Sigmoid colon (tissue), 4 donors: ENCODE data around the gene CRYBB1.

Experiments
- EP300 ChIP-seq, 4 donors: sonication (generic); formaldehyde crosslinking; IDR thresholded peaks; one replicate each; pipeline ENCODE4 v1.6.1; 2017; ENCODE audit warnings: antibody characterized with exemption in 4 of 4
- POLR2A ChIP-seq, 2 donors: fragments of 450-650 bp; IDR thresholded peaks; one replicate each; pipeline ENCODE4 v1.6.1; 2016; ENCODE audit warnings: antibody characterized with exemption in 2 of 2, mild to moderate bottlenecking in 2 of 2, moderate library complexity in 2 of 2
- TF ChIP-seq, protein P1 (sequence below), 4 experiments: fragments of 450-650 bp in 3 of 4; fragments of 200-600 bp in 1 of 4; IDR thresholded peaks; one replicate each; pipeline ENCODE4 v1.5.1; 2016 to 2019; ENCODE audit warnings: antibody characterized with exemption in 4 of 4, mild to moderate bottlenecking in 3 of 4, moderate library complexity in 2 of 4

GRCh38 chr22:26609287-26609686 lies 8.5 kb downstream of the CRYBB1 start:
- TF ChIP-seq, protein P1, sequence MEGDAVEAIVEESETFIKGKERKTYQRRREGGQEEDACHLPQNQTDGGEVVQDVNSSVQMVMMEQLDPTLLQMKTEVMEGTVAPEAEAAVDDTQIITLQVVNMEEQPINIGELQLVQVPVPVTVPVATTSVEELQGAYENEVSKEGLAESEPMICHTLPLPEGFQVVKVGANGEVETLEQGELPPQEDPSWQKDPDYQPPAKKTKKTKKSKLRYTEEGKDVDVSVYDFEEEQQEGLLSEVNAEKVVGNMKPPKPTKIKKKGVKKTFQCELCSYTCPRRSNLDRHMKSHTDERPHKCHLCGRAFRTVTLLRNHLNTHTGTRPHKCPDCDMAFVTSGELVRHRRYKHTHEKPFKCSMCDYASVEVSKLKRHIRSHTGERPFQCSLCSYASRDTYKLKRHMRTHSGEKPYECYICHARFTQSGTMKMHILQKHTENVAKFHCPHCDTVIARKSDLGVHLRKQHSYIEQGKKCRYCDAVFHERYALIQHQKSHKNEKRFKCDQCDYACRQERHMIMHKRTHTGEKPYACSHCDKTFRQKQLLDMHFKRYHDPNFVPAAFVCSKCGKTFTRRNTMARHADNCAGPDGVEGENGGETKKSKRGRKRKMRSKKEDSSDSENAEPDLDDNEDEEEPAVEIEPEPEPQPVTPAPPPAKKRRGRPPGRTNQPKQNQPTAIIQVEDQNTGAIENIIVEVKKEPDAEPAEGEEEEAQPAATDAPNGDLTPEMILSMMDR (IDR thresholded peaks at IDR 0.05): no peak
- no peak for TF ChIP-seq POLR2A (IDR thresholded peaks at IDR 0.05)
- TF ChIP-seq EP300 (IDR thresholded peaks at IDR 0.05): no peak
